ENCODE measurements around the gene HNMT.
A peak's percentile ranks its signal among the peaks of the same experiment; 100 is the strongest.
"Not testable (repeated sequence)": the region's sequence is repeated elsewhere in the genome, so short reads cannot be mapped to it uniquely, and the experiment has no call there.

HNMT gene

GRCh38 chr2:138012968-138013367 lies 48.7 kb downstream of the HNMT start:
- no peak for DNase-seq

DNA sequence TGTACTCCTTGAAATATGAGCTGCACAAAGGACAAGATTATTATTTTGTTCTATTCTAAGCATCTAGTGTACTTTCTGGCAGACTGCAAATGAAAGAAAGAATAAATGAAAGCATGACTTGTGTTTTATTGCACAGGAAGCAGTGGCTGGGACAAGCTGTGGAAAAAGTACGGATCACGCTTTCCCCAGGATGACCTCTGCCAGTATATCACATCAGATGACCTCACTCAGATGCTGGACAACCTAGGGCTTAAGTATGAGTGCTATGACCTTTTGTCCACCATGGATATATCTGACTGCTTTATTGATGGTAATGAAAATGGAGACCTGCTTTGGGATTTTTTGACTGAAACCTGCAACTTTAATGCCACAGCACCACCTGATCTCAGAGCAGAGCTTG lies 49.4 kb downstream of the HNMT start:
- DNase-seq: no peak

DNA sequence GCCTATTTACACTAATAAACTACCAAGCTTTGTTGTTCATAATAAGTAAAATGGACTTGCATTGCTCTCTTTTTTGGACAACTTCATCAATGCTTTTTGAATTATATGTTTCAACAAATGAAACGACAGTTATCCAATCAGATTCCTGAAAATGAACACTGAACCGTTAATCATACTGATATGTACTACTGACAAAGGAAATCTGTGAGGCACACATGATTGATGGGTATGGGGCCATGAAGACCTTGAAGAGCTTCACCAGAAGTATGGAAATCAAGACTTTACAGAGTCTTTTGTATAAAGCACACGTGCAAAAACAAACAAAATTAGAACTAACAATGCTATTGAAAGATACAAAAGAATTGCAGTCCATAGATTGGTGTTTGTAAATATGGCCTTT lies 51.2 kb downstream of the HNMT start:
- DNase-seq: no peak

DNA sequence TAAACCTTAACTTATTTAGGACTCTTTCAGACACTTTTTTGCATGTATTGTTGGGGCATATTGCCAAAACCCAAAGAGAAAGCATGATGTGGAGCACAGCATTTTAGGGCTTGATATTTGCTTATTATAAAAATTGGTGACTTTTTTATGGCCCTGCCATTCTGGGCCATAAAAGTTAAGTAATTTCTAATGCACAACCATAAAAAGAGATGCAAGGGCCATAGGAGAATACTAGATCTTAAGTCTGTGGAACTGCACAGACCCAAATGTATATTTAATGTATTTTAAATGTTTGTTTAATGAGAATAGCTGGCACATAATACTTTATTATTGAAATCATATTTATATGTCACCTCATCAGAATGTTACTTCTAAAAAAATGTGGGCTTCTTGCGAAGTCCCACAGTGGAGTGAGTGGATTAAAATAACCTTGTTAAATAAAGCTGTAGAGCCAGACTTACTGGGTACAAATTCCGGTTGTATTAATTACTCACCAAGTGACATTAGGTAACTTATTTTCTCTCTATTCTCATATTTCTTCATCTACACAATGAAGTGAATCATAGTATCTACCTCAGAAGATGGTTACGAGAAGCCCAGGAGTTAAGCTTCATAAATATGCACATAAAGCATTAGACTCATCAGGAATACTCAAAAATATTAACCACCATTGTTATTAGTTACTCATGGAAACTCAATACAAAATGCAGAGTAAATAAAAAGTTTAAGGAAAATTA lies 52.2 kb downstream of the HNMT start:
- DNase-seq: no peak

- DNase-seq: no peak
These were observed 53.6 kb downstream of the HNMT start for GRCh38 chr2:138017824-138018223.

- no peak for DNase-seq
These were observed 54.8 kb downstream of the HNMT start for GRCh38 chr2:138018866-138019688.

DNA sequence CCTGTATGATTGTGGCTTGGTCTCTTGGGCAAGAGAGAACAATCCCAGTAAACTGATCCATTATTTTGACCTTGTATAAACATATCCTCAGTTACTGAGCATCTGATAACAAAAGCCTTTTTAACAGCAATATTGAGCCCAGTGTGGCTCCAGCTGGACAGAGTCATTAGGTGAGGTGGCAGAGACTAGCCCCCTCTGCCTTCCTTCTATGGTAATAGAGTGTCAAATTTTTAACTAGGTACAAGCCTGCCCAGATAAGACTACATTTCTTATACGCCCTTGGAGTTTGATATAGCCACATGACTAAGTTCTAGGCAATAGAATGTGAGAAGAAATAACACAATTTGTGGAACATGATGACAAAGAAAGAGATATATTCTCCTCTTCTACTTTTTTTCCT lies 56.2 kb downstream of the HNMT start:
- no peak for DNase-seq

DNA sequence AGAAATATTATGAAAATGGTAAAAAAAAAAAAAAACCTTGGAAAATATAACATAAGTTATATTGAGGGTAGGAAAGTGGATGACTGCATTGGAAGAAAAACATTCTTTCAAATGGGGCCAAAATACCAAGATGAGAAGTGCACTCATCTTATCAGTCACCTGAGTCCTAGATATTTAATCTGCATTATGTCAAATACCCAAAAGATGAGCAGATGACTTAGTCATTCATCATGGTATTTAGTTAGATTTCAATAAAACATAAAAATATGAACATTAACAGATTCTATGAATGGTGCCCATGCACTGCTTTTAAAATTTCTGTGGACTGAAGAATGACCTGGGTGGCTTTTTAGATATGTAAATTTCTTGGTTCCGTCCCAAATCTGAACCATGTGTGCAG lies 56.9 kb downstream of the HNMT start:
- DNase-seq: no peak

DNA sequence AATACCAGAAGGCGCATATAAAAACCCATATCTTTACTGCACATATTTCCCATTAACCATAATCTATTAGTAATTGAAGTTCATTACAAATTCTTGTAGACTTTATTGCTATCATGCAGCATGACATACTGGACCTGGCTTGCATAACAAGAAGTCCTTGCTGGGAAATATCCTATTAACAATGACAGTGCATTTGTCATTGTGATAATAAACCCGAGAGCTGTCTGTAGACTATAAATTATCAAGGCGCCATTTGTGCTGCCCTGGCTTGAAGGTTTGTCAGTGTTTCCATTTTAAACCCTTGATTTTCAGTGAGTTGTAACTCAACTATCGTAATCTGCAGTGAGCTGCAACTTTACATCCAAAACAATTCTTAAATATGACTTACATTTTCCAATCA lies 59.0 kb downstream of the HNMT start:
- DNase-seq: no peak

DNA sequence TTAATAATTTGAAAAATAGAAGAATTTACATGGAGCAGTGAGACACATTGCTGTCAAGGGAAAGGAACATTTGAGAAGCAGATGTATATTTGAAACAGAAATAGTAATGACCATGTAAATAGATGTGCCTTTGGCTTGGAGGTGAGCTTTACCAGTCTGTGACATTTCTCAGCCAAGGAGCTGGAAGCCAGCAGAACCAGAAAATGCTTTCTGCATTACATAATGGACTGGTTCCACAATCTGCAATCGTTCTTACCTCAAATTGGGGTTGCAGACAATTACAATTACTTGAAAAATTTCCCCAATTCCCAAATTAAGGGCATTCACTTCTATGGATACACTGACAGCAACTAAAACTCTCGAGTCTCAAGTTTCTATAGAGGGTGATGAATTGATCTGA lies 59.7 kb downstream of the HNMT start:
- DNase-seq: no peak

- no peak for DNase-seq
These were observed 62.1 kb downstream of the HNMT start for GRCh38 chr2:138026111-138027020.

DNA sequence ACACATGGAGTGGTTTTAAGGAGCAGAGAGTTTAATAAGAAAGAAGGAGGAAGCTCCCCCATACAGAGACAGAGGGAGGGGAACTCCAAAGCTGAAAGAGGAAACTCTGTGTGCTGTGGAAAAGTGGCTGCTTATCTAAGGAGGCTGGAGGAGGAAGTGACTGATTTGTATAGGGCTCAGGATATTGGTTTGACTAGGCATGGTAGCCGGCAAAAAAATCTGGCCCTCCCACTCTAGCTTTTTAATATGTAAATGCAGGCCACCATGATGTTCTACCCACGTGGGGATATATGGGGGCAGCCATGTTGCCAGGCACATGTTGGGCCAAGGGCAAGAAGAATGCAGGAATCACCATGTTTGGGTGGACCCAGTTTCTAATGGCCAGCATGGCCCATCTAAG lies 64.3 kb downstream of the HNMT start:
- peak; percentile 88 to 89 for DNase-seq

- DNase-seq: no peak
These were observed 65.0 kb downstream of the HNMT start for GRCh38 chr2:138029276-138029675.

DNA sequence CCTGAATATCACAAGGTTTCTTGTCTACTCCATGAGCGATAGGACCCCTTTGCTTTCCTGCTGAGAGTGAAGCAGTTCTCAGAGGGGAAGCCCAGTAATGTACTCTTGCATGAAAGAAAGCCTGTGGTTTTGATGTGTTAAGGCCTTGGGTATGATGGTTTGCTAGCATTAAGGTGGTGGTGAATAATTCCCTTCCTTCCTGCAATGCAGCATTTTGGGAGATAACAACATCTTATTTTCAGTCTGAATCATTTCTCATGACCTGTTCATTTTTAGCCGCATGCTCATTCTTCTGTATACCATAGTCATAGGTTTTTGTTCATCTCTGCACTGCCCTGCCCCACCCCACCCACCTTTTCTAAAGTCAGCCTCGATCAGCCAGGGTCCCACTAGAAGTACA lies 66.2 kb downstream of the HNMT start:
- no peak for DNase-seq

DNA sequence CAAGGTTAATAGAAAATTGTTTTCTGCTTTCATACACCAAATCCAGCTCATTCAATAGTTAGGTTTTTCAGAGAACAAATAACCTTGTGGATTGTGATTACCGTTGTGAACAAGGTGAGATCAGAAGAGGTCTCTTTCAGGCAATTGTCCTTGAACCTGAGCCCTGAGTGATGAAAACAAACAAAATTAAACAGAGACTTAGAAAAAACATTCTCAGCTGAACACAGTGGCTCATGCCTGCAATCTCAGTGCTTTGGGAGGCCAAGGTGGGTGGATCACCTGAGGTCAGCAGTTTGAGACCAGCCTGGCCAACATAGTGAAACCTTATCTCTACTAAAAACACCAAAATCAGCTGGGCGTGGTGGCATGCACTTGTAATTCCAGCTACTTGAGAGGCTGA lies 68.1 kb downstream of the HNMT start:
- no peak for DNase-seq

- DNase-seq: no peak
These were observed 70.3 kb downstream of the HNMT start for GRCh38 chr2:138034536-138034935.

- DNase-seq: peak; percentile 60 to 82
These were observed 71.4 kb downstream of the HNMT start for GRCh38 chr2:138035608-138036217.

GRCh38 chr2:138036522-138036921 lies 72.2 kb downstream of the HNMT start:
- no peak for DNase-seq

DNA sequence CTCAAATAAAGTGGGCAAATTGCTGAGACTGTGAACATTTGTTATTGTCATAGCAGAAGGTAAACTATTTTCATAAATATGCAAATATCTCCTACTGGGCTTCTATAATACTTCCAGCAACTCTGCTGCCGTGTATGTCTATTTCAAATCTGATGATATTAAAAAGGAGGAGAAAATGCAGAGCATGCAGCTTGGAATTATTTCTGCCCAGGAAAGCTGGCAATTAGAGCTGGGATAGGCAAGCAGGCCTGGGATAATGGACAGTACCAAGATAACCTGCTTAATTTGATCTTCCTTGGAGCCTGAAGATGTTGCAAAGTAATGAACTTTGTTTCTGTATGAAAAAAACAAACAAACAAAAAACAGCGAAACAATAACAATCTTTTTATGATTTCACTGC lies 72.8 kb downstream of the HNMT start:
- DNase-seq: no peak

DNA sequence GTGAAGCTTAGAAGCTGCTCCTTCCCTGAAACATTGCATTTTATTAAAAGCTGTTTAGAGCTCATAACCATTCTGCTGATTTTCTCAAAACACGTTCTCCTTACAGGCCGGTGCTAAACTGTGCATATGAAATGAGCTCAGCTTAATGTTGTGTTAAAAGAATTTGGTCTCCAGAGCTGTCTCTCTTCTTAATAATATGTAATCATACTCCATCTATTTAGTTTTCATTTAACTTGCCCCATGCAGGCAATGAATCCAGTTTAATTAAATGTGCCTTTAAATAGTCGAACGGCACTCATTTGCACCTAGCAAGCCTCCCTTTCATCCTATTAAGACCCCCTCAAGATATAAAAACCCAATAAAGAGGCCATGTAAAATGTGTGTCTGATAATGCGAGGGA lies 76.3 kb downstream of the HNMT start:
- no peak for DNase-seq

- peak in 1 of 2 donors; percentile 35 for DNase-seq
These were observed 78.0 kb downstream of the HNMT start for GRCh38 chr2:138042311-138042710.

DNA sequence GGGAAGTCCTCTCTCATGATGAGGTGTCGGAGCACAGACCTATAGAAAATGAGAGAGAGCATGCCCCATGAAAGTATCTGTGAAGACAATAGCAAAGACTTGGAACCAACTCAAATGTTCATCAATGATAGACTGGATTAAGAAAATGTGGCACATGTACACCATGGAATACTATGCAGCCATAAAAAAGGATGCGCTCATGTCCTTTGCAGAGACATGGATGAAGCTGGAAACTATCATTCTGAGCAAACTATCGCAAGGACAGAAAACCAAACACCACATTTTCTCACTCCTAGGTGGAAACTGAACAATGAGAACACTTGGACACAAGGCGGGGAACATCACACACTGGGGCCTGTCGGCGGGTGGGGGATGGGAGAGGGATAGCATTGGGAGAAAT lies 79.3 kb downstream of the HNMT start:
- DNase-seq: not testable (repeated sequence)

DNA sequence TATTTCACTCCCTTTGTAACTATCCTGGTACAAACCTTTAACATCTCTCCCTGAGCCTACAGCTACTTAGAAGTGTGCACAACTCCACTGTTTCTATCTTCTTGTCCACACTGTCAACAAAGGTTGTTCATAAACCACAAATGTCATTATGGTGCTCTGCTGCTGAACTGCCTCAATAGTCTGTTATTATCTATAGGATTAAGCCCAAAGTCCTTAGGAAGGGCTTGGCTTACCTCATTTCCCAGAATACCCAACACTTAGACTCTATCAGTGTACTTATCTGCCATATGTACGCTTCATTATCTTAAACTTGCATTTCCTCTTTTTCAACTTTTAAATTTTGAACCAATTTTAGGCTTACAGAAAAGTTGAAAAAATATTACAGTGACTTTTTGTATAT lies 94.2 kb downstream of the HNMT start:
- no peak for DNase-seq

Measured in inflammatory macrophage (primary cell).